ENCODE results near the gene FLOT2. TPM values are rescaled to one million over a fixed set of nuclear protein-coding genes. Genes with fewer than 3 reads are reported as not detected.
A peak's percentile ranks its signal among the peaks of the same experiment; 100 is the strongest.
"Not testable (repeated sequence)": the region's sequence is repeated elsewhere in the genome, so short reads cannot be mapped to it uniquely, and the experiment has no call there.

Gene FLOT2
- total RNA-seq, 1 donor from 2014 or later: 74.1 TPM

GRCh38 chr17:28839221-28839620 lies 58.3 kb downstream of the FLOT2 start:
- Mint-ChIP-seq H3K9me3 (ENCODE audit: low read depth) (no peaks in the 10 kb centered on the region), H3K27me3 (ENCODE audit: low read depth) (no peaks in the 10 kb centered on the region), H3K4me3 (ENCODE audit: unreplicated experiment) (no peak overlapping the region), H3K27ac (ENCODE audit: unreplicated experiment) (peak overlapping the region; percentile 83), H3K36me3 (ENCODE audit: low read depth) (peaks cover 3% of the 10 kb centered on the region), H3K4me1 (ENCODE audit: low read depth) (peaks cover 27% of the 10 kb centered on the region)
- TF ChIP-seq CTCF (IDR thresholded peaks at IDR 0.05): peak; percentile 27
- no peak for DNase-seq (ENCODE audit: low spot score)

GRCh38 chr17:28836541-28836940 lies 61.0 kb downstream of the FLOT2 start:
- H3K4me3 Mint-ChIP-seq (ENCODE audit: unreplicated experiment); H3K27ac Mint-ChIP-seq (ENCODE audit: unreplicated experiment); H3K36me3 Mint-ChIP-seq (ENCODE audit: low read depth); DNase-seq (ENCODE audit: low spot score); H3K27me3 Mint-ChIP-seq (ENCODE audit: low read depth); H3K9me3 Mint-ChIP-seq (ENCODE audit: low read depth): not testable (repeated sequence)
- H3K4me1 Mint-ChIP-seq (ENCODE audit: low read depth): peaks cover 22% of the 10 kb centered on the region

- no peak for DNase-seq (ENCODE audit: low spot score)
- no peaks in the 10 kb centered on the region for H3K27me3 Mint-ChIP-seq (ENCODE audit: low read depth)
- peaks cover 11% of the 10 kb centered on the region for H3K36me3 Mint-ChIP-seq (ENCODE audit: low read depth)
- H3K27ac Mint-ChIP-seq (ENCODE audit: unreplicated experiment): no peak overlapping the region
- TF ChIP-seq CTCF (IDR thresholded peaks at IDR 0.05): no peak
- H3K4me3 Mint-ChIP-seq (ENCODE audit: unreplicated experiment): no peak overlapping the region
- peaks cover 1% of the 10 kb centered on the region for H3K9me3 Mint-ChIP-seq (ENCODE audit: low read depth)
- peaks cover 12% of the 10 kb centered on the region for H3K4me1 Mint-ChIP-seq (ENCODE audit: low read depth)
Observed at GRCh38 chr17:28834420-28834819, 63.1 kb downstream of the FLOT2 start.

Small RNA genes within 50 kb of the gene (microRNA-seq; reads per million reads assigned to microRNA genes)
- not detected for gene MIR451B (ENCODE audit: borderline number of aligned reads)

Other genes with a start within 250 kb of the FLOT2 start
- gene SDF2, start 235.8 kb downstream of the FLOT2 start, total RNA-seq: 53.6 to 58.2 TPM (median 57.8 TPM) in 3 replicates
- 63.5 to 81.5 TPM (median 63.9 TPM) in 3 replicates for gene SUPT6H, start 235.5 kb downstream of the FLOT2 start, total RNA-seq
- gene PROCA1, start 185.8 kb downstream of the FLOT2 start, total RNA-seq: 1.4 to 2.3 TPM (median 2.0 TPM) in 3 replicates
- gene RAB34, start 179.9 kb downstream of the FLOT2 start, total RNA-seq: 128 to 132 TPM (median 131 TPM) in 3 replicates
- 853 to 1,026 TPM (median 884 TPM) in 3 replicates for gene RPL23A, start 177.7 kb downstream of the FLOT2 start, total RNA-seq
- gene TLCD1, start 171.5 kb downstream of the FLOT2 start, total RNA-seq: 12.4 to 12.9 TPM (median 12.6 TPM) in 3 replicates
- gene NEK8, start 168.9 kb downstream of the FLOT2 start, total RNA-seq: 5.3 to 6.1 TPM (median 5.5 TPM) in 3 replicates
- gene TRAF4, start 153.7 kb downstream of the FLOT2 start, total RNA-seq: 68.0 to 76.3 TPM (median 73.3 TPM) in 3 replicates
- 18.5 to 22.7 TPM (median 21.0 TPM) in 3 replicates for gene FAM222B, start 54.9 kb downstream of the FLOT2 start, total RNA-seq
- gene ERAL1, start 42.7 kb downstream of the FLOT2 start, total RNA-seq: 31.2 to 40.5 TPM (median 31.8 TPM) in 3 replicates
- gene DHRS13, start 5.3 kb upstream of the FLOT2 start, total RNA-seq: 4.4 to 6.0 TPM (median 5.8 TPM) in 3 replicates
- 30.2 to 49.2 TPM (median 33.6 TPM) in 3 replicates for gene PHF12, start 53.8 kb upstream of the FLOT2 start, total RNA-seq
- gene SEZ6, start 108.3 kb upstream of the FLOT2 start, total RNA-seq: 0.35 to 0.46 TPM in 2 of 3 replicates, not detected in the other
- 1.5 to 2.3 TPM (median 2.2 TPM) in 3 replicates for gene PIPOX, start 145.4 kb upstream of the FLOT2 start, total RNA-seq